Prostate gland (tissue), 2 donors: ENCODE measurements around the gene MFAP3L. TPM values are rescaled to one million over a fixed set of nuclear protein-coding genes. Genes with fewer than 3 reads are reported as not detected.

ENCODE experiments used
- DNase-seq: peaks from one replicate; pipeline ENCODE4 v3.0.0-alpha.2; 2019; ENCODE audit warnings: low spot score
- H3K27ac ChIP-seq, 2 donors: fragments of 200-600 bp; sonication (generic); 2 replicates each; pipeline ENCODE4 v1.5.1; 2017 to 2019
- H3K27me3 ChIP-seq: fragments of 200-600 bp; sonication (generic); replicated peaks from 2 replicates; pipeline ENCODE4 v1.5.1; 2019; ENCODE audit not compliant: insufficient read depth
- H3K36me3 ChIP-seq, 2 donors: fragments of 200-600 bp; sonication (generic); 1 replicate in 1 of 2; 2 replicates in 1 of 2; pipeline versions ENCODE4 v1.5.1 to v1.8.1; 2017 to 2019
- H3K4me1 ChIP-seq: fragments of 200-600 bp; sonication (generic); replicated peaks from 2 replicates; pipeline ENCODE4 v1.5.1; 2019
- H3K4me3 ChIP-seq, 2 donors: fragments of 200-600 bp; sonication (generic); 2 replicates each; pipeline ENCODE4 v1.5.1; 2017 to 2019
- H3K9me3 ChIP-seq: fragments of 200-600 bp; sonication (generic); 2 replicates; pipeline ENCODE4 v1.5.1; 2017
- CTCF ChIP-seq, 4 experiments: fragments of 200-600 bp in 2 of 4; fragments of 450-650 bp in 2 of 4; sonication (generic) in 2 of 4; IDR thresholded peaks; 1 replicate in 3 of 4; 2 replicates in 1 of 4; pipeline ENCODE4 v1.5.1; 2016 to 2019; ENCODE audit warnings: antibody characterized with exemption in 4 of 4, mild to moderate bottlenecking in 2 of 4, moderate library complexity in 2 of 4
- POLR2A ChIP-seq: fragments of 450-650 bp; IDR thresholded peaks from one replicate; pipeline ENCODE4 v1.6.1; 2016; ENCODE audit warnings: antibody characterized with exemption, mild to moderate bottlenecking
- POLR2AphosphoS5 ChIP-seq: sonication (generic); formaldehyde crosslinking; IDR thresholded peaks from one replicate; pipeline ENCODE4 v1.6.1; 2017; ENCODE audit warnings: antibody characterized with exemption
- WGBS: methylation state at CpG from one replicate; pipeline ENCODE4 v1.1.5; 2018; 5-methylcytosine and 5-hydroxymethylcytosine counted together
- intact Hi-C: fragments of 100-400 bp; cut with DNase I; formaldehyde crosslinking; loops from one replicate; pipeline ENCODE4 v1.14.2; 2022
- total RNA-seq, 2 donors: library from RNA; depleted of rRNA; stranded (reverse); fragments of >200 nt; gene quantifications; one replicate each; pipeline ENCODE4 v1.1.0, GENCODE V29; 2016

Gene MFAP3L
- total RNA-seq, 2 donors from 2014 or later, result 10.0 to 32.2 TPM

GRCh38 chr4:170058826-170059225 is 32.6 kb upstream of the MFAP3L start:
- Histone ChIP-seq H3K4me1 (no peaks in the 10 kb centered on the region), H3K27ac (no peak overlapping the region), H3K9me3 (no peaks in the 10 kb centered on the region), H3K4me3 (no peak overlapping the region), H3K27me3 (no peaks in the 10 kb centered on the region), H3K36me3 (no peaks in the 10 kb centered on the region)
- no peak for DNase-seq
- intact Hi-C loops, result no loop called here
- 51% methylated on average over 2 of the region's 2 CpGs for WGBS
- no peak for TF ChIP-seq POLR2A
- no peak for TF ChIP-seq POLR2AphosphoS5
- TF ChIP-seq CTCF (IDR thresholded peaks at IDR 0.05), result no peak

GRCh38 chr4:170057866-170058265 is 31.7 kb upstream of the MFAP3L start:
- Histone ChIP-seq H3K27me3 (no peaks in the 10 kb centered on the region), H3K4me3 (no peak overlapping the region), H3K36me3 (no peaks in the 10 kb centered on the region), H3K27ac (no peak overlapping the region), H3K4me1 (no peaks in the 10 kb centered on the region), H3K9me3 (no peaks in the 10 kb centered on the region)
- TF ChIP-seq POLR2A, result no peak
- no peak for TF ChIP-seq POLR2AphosphoS5
- TF ChIP-seq CTCF (IDR thresholded peaks at IDR 0.05), result no peak
- DNase-seq, result no peak
- intact Hi-C loops, result no loop called here
- WGBS, result 73% methylated on average over 4 of the region's 4 CpGs

- no peaks in the 10 kb centered on the region for H3K9me3 ChIP-seq
- H3K4me3 ChIP-seq, result no peak overlapping the region
- no peaks in the 10 kb centered on the region for H3K36me3 ChIP-seq
- no peak for DNase-seq
- no peak overlapping the region for H3K27ac ChIP-seq
- no peak for TF ChIP-seq CTCF (IDR thresholded peaks at IDR 0.05)
- no peak for TF ChIP-seq POLR2AphosphoS5
- no peak for TF ChIP-seq POLR2A
- intact Hi-C loops, result no loop called here
- H3K27me3 ChIP-seq, result no peaks in the 10 kb centered on the region
- 77% methylated on average over 5 of the region's 5 CpGs for WGBS
- H3K4me1 ChIP-seq, result no peaks in the 10 kb centered on the region
Observed at GRCh38 chr4:170052919-170053318, 26.7 kb upstream of the MFAP3L start.

GRCh38 chr4:170051402-170051801 is 25.2 kb upstream of the MFAP3L start:
- no peak overlapping the region for H3K27ac ChIP-seq
- H3K4me3 ChIP-seq, result no peak overlapping the region
- H3K36me3 ChIP-seq, result no peaks in the 10 kb centered on the region
- no peaks in the 10 kb centered on the region for H3K4me1 ChIP-seq
- no peaks in the 10 kb centered on the region for H3K27me3 ChIP-seq
- no peak for DNase-seq
- H3K9me3 ChIP-seq, result no peaks in the 10 kb centered on the region
- TF ChIP-seq POLR2AphosphoS5, result no peak
- no peak for TF ChIP-seq CTCF (IDR thresholded peaks at IDR 0.05)
- no peak for TF ChIP-seq POLR2A
- 89% methylated on average over 2 of the region's 2 CpGs for WGBS
- intact Hi-C loops, result no loop called here

GRCh38 chr4:170049766-170050165 is 23.6 kb upstream of the MFAP3L start:
- no peaks in the 10 kb centered on the region for H3K9me3 ChIP-seq
- no peak for TF ChIP-seq POLR2A
- TF ChIP-seq POLR2AphosphoS5, result no peak
- no peak for TF ChIP-seq CTCF (IDR thresholded peaks at IDR 0.05)
- no peaks in the 10 kb centered on the region for H3K4me1 ChIP-seq
- DNase-seq, result no peak
- no peaks in the 10 kb centered on the region for H3K36me3 ChIP-seq
- H3K27me3 ChIP-seq, result no peaks in the 10 kb centered on the region
- intact Hi-C loops, result loop anchor here (5.0 kb wide), 1 partner anchor 237 kb away; no protein-coding TSS in a partner anchor
- H3K27ac ChIP-seq, result no peak overlapping the region
- no peak overlapping the region for H3K4me3 ChIP-seq
- 65% methylated on average over 6 of the region's 6 CpGs for WGBS
